Measurements from ENCODE around the gene GIGYF2. TPM values are rescaled to one million over a fixed set of nuclear protein-coding genes. Genes with fewer than 3 reads are reported as not detected.
"Not testable (repeated sequence)": the region's sequence is repeated elsewhere in the genome, so short reads cannot be mapped to it uniquely, and the experiment has no call there.

Gene GIGYF2
- total RNA-seq, 1 donor from 2014 or later = 55.6 TPM

GRCh38 chr2:232892843-232893242 is 195.7 kb downstream of the GIGYF2 start:
- no peak for DNase-seq (ENCODE audit: low spot score)

GRCh38 chr2:232893834-232894233 is 196.7 kb downstream of the GIGYF2 start:
- no peak for DNase-seq (ENCODE audit: low spot score)

- no peak for DNase-seq (ENCODE audit: low spot score)
These were observed 197.1 kb downstream of the GIGYF2 start for GRCh38 chr2:232894251-232894650.

- no peak for DNase-seq (ENCODE audit: low spot score)
These were observed 197.6 kb downstream of the GIGYF2 start for GRCh38 chr2:232894746-232895145.

- no peak for DNase-seq (ENCODE audit: low spot score)
These were observed 199.0 kb downstream of the GIGYF2 start for GRCh38 chr2:232896111-232896510.

- no peak for DNase-seq (ENCODE audit: low spot score)
These were observed 199.8 kb downstream of the GIGYF2 start for GRCh38 chr2:232896720-232897597.

- no peak for DNase-seq (ENCODE audit: low spot score)
These were observed 200.7 kb downstream of the GIGYF2 start for GRCh38 chr2:232897598-232898408.

- no peak for DNase-seq (ENCODE audit: low spot score)
These were observed 201.7 kb downstream of the GIGYF2 start for GRCh38 chr2:232898592-232899543.

- no peak for DNase-seq (ENCODE audit: low spot score)
These were observed 203.9 kb downstream of the GIGYF2 start for GRCh38 chr2:232900811-232901735.

- no peak for DNase-seq (ENCODE audit: low spot score)
These were observed 204.8 kb downstream of the GIGYF2 start for GRCh38 chr2:232901736-232902578.

- no peak for DNase-seq (ENCODE audit: low spot score)
These were observed 206.9 kb downstream of the GIGYF2 start for GRCh38 chr2:232903989-232904388.

GRCh38 chr2:232906867-232907717 is 210.0 kb downstream of the GIGYF2 start:
- DNase-seq (ENCODE audit: low spot score) = not testable (repeated sequence)

- not testable (repeated sequence) for DNase-seq (ENCODE audit: low spot score)
These were observed 210.6 kb downstream of the GIGYF2 start for GRCh38 chr2:232907718-232908085.

GRCh38 chr2:232908695-232909094 is 211.6 kb downstream of the GIGYF2 start:
- no peak for DNase-seq (ENCODE audit: low spot score)

Data from mucosa of gallbladder (tissue), 1 donor.